NCI-H1694 treated with DMSO at 0.1 percent for 48 hours (cell line): ENCODE measurements around the gene ANKRD31.

ENCODE experiments used
- DNase-seq: peaks from one replicate; lab custom pipeline; 2025; lab: John Stamatoyannopoulos, UW

The ANKRD31 gene

GRCh38 chr5:75057561-75057960 is 179.1 kb downstream of the ANKRD31 start:
- DNase-seq: no peak

GRCh38 chr5:75055727-75056144 is 180.9 kb downstream of the ANKRD31 start:
- no peak for DNase-seq

GRCh38 chr5:75054134-75054930 is 182.3 kb downstream of the ANKRD31 start:
- no peak for DNase-seq

- no peak for DNase-seq
Measured at GRCh38 chr5:75053304-75054133, 183.2 kb downstream of the ANKRD31 start.

- no peak for DNase-seq
Measured at GRCh38 chr5:75053054-75053303, 183.7 kb downstream of the ANKRD31 start.

GRCh38 chr5:75052192-75053053 is 184.3 kb downstream of the ANKRD31 start, which contains the start of gene GCNT4:
GCNT4 (minus strand) TSS chr5:75052558; CDS start chr5:75030037, 22,521 bp downstream.
- DNase-seq: no peak

- DNase-seq: no peak
Measured at GRCh38 chr5:75051217-75051751, 185.4 kb downstream of the ANKRD31 start.

- DNase-seq: no peak
Measured at GRCh38 chr5:75050415-75050814, 186.3 kb downstream of the ANKRD31 start.

- peak; percentile 33 for DNase-seq
Measured at GRCh38 chr5:75049456-75050351, 187.0 kb downstream of the ANKRD31 start.

GRCh38 chr5:75048457-75048953 is 188.2 kb downstream of the ANKRD31 start:
- DNase-seq: no peak

- no peak for DNase-seq
Measured at GRCh38 chr5:75047356-75047755, 189.3 kb downstream of the ANKRD31 start.

- DNase-seq: no peak
Measured at GRCh38 chr5:75046366-75047142, 190.1 kb downstream of the ANKRD31 start.

GRCh38 chr5:75045071-75045470 is 191.6 kb downstream of the ANKRD31 start:
- DNase-seq: no peak

- no peak for DNase-seq
Measured at GRCh38 chr5:75044406-75044805, 192.3 kb downstream of the ANKRD31 start.

- no peak for DNase-seq
Measured at GRCh38 chr5:75043633-75044264, 192.9 kb downstream of the ANKRD31 start.

GRCh38 chr5:75042522-75042921 is 194.2 kb downstream of the ANKRD31 start:
- no peak for DNase-seq

- no peak for DNase-seq
Measured at GRCh38 chr5:75040973-75041372, 195.7 kb downstream of the ANKRD31 start.

GRCh38 chr5:75037106-75037505 is 199.6 kb downstream of the ANKRD31 start:
- DNase-seq: no peak

- DNase-seq: no peak
Measured at GRCh38 chr5:75034137-75034739, 202.4 kb downstream of the ANKRD31 start.
